ENCODE data around the gene CEP128.

DNA sequence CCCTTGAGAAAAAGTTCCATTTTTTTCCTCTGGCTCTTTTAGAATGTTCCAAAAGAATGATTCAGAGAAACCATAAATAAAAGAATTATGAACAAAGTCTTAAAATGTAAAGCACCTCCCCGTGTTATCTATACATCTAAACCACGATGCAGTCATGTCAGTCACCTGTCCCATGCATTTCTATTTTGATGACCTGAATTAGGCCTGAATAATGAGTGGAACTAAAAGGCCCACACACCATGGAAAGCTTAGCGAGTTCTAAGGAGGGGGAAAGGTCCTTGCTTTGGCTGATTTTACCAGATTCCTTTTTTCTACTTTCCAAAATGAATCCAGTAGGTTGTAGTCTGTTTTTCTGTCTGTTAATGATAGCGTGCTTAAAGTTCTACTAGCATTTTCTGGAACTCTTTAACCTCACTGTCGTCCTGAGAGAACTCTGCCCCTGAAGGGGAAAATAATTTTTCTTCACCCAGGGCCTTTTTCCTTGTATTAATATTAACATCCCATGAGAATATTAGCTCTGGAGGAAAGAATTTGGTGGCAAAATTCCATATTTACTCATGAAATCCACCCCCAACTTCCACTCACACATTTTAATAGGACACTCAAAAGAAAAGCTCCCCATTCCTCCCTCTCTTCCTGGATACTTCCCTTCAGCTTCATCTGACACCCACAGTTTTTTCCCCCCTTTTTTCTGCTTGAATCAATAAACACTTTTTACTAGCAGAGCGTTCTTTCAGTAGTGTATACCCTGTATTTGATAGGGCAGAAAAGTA is 464.0 kb downstream of the CEP128 start:
- TF ChIP-seq, protein P1, sequence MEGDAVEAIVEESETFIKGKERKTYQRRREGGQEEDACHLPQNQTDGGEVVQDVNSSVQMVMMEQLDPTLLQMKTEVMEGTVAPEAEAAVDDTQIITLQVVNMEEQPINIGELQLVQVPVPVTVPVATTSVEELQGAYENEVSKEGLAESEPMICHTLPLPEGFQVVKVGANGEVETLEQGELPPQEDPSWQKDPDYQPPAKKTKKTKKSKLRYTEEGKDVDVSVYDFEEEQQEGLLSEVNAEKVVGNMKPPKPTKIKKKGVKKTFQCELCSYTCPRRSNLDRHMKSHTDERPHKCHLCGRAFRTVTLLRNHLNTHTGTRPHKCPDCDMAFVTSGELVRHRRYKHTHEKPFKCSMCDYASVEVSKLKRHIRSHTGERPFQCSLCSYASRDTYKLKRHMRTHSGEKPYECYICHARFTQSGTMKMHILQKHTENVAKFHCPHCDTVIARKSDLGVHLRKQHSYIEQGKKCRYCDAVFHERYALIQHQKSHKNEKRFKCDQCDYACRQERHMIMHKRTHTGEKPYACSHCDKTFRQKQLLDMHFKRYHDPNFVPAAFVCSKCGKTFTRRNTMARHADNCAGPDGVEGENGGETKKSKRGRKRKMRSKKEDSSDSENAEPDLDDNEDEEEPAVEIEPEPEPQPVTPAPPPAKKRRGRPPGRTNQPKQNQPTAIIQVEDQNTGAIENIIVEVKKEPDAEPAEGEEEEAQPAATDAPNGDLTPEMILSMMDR (IDR thresholded peaks at IDR 0.05), result no peak
- TF ChIP-seq POLR2A (IDR thresholded peaks at IDR 0.05), result no peak

All from thyroid gland (tissue), 4 donors.